Neural cell (in vitro differentiated cells): ENCODE data around the gene CASP6.

Source experiments
- CTCF ChIP-seq: fragments of 450-650 bp; IDR thresholded peaks from 2 replicates; pipeline ENCODE4 v1.5.1; 2014; ENCODE audit warnings: antibody characterized with exemption, mild to moderate bottlenecking, moderate library complexity; ENCODE audit not compliant: poor library complexity, severe bottlenecking
- EZH2 ChIP-seq: fragments of 200-600, 300-800 bp; shearing (Covaris generic), sonication (generic); IDR thresholded peaks from 2 replicates; pipeline ENCODE4 v1.6.1; 2014; ENCODE audit warnings: antibody characterized with exemption, low read length, borderline replicate concordance, mild to moderate bottlenecking; ENCODE audit not compliant: insufficient read depth, poor library complexity, severe bottlenecking
- POLR2AphosphoS5 ChIP-seq: IDR thresholded peaks from 2 replicates; pipeline ENCODE4 v1.6.1; 2012
- RAD21 ChIP-seq: fragments of 450-650 bp; conservative IDR thresholded peaks from 2 replicates; pipeline ENCODE4 v1.6.1; 2014; ENCODE audit warnings: antibody characterized with exemption, mild to moderate bottlenecking, moderate library complexity
- REST ChIP-seq: IDR thresholded peaks from 2 replicates; pipeline ENCODE4 v1.6.1; 2012; ENCODE audit warnings: borderline replicate concordance

GRCh38 chr4:109648266-109648996 lies 54.8 kb downstream of the CASP6 start:
- no peak for TF ChIP-seq POLR2AphosphoS5
- no peak for TF ChIP-seq RAD21
- TF ChIP-seq EZH2 = no peak
- TF ChIP-seq CTCF = no peak
- no peak for TF ChIP-seq REST
